HL-60/S4 treated with retinoic acid at 250 ng/mL for 4 days and 3 days (cell line): ENCODE data around the gene CHMP3.
"Not testable (repeated sequence)": the region's sequence is repeated elsewhere in the genome, so short reads cannot be mapped to it uniquely, and the experiment has no call there.

Source experiments
- in situ Hi-C: fragments of 300-500 bp; cut with MboI; formaldehyde crosslinking; loops from 2 replicates; pipeline ENCODE4 v1.7.0; 2022; ENCODE audit warnings: low sequenced_read_pairs

The CHMP3 gene

GRCh38 chr2:86562922-86563649, at the start of gene CHMP3:
Gene CHMP3 (minus strand): TSS chr2:86563443. CDS start chr2:86563348, 95 bp downstream.
- in situ Hi-C loops = no loop called here

- in situ Hi-C loops = no loop called here
Observed at GRCh38 chr2:86610871-86611270, 47.6 kb upstream of the CHMP3 start.

- in situ Hi-C loops = no loop called here
Observed at GRCh38 chr2:86608832-86609410, 45.7 kb upstream of the CHMP3 start.

- in situ Hi-C loops = no loop called here
Observed at GRCh38 chr2:86603905-86604304, 40.7 kb upstream of the CHMP3 start.

GRCh38 chr2:86598966-86599365, 35.7 kb upstream of the CHMP3 start:
- in situ Hi-C loops = no loop called here

GRCh38 chr2:86596118-86596517, 32.9 kb upstream of the CHMP3 start:
- in situ Hi-C loops = no loop called here

- in situ Hi-C loops = no loop called here
Observed at GRCh38 chr2:86593266-86593665, 30.0 kb upstream of the CHMP3 start.

- in situ Hi-C loops = no loop called here
Observed at GRCh38 chr2:86592547-86593230, 29.4 kb upstream of the CHMP3 start.

GRCh38 chr2:86589701-86590100, 26.5 kb upstream of the CHMP3 start:
- in situ Hi-C loops = not testable (repeated sequence)

- in situ Hi-C loops = no loop called here
Observed at GRCh38 chr2:86584151-86584913, 21.1 kb upstream of the CHMP3 start.

- in situ Hi-C loops = no loop called here
Observed at GRCh38 chr2:86580560-86580959, 17.3 kb upstream of the CHMP3 start.

GRCh38 chr2:86577817-86578456, 14.7 kb upstream of the CHMP3 start:
- in situ Hi-C loops = no loop called here

GRCh38 chr2:86570059-86570458, 6.8 kb upstream of the CHMP3 start:
- in situ Hi-C loops = no loop called here

- in situ Hi-C loops = no loop called here
Observed at GRCh38 chr2:86566821-86567190, 3.6 kb upstream of the CHMP3 start.

- in situ Hi-C loops = no loop called here
Observed at GRCh38 chr2:86566158-86566820, 3.0 kb upstream of the CHMP3 start.

GRCh38 chr2:86563650-86564061, 413 bp upstream of the CHMP3 start:
- in situ Hi-C loops = no loop called here

- in situ Hi-C loops = no loop called here
Observed at GRCh38 chr2:86562485-86562921, 740 bp downstream of the CHMP3 start.

- in situ Hi-C loops = no loop called here
Observed at GRCh38 chr2:86557836-86558235, 5.4 kb downstream of the CHMP3 start.

- in situ Hi-C loops = no loop called here
Observed at GRCh38 chr2:86556508-86556907, 6.7 kb downstream of the CHMP3 start.

GRCh38 chr2:86552889-86553288, 10.4 kb downstream of the CHMP3 start:
- in situ Hi-C loops = no loop called here
